ENCODE results near the gene SLC8A2.

The SLC8A2 gene

DNA sequence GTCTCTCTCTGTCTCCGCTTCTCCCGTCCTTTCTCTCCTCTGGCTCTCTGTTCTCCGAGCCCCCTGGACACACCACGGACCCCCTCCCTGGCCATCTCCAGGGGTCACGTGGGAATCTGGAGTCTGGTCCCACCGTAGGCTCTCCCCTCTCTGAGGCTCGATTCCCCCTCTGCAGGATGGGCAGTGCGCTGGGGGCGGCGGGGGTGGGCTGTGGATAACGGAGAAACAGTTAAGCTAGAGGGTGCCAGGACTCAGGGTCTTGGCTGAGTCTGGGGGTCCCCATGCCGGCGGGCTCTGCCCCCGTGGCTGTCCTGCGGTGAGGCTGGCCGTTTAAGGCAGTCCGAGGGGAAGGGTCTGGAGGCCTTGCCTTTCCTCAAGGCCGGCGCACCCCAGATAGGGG lies 51.9 kb downstream of the SLC8A2 start:
- FAIRE-seq = no peak
- TF ChIP-seq, protein P1, sequence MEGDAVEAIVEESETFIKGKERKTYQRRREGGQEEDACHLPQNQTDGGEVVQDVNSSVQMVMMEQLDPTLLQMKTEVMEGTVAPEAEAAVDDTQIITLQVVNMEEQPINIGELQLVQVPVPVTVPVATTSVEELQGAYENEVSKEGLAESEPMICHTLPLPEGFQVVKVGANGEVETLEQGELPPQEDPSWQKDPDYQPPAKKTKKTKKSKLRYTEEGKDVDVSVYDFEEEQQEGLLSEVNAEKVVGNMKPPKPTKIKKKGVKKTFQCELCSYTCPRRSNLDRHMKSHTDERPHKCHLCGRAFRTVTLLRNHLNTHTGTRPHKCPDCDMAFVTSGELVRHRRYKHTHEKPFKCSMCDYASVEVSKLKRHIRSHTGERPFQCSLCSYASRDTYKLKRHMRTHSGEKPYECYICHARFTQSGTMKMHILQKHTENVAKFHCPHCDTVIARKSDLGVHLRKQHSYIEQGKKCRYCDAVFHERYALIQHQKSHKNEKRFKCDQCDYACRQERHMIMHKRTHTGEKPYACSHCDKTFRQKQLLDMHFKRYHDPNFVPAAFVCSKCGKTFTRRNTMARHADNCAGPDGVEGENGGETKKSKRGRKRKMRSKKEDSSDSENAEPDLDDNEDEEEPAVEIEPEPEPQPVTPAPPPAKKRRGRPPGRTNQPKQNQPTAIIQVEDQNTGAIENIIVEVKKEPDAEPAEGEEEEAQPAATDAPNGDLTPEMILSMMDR (IDR thresholded peaks at IDR 0.05; ENCODE audit: insufficient read depth, missing control alignments) = no peak
- DNase-seq (ENCODE audit: insufficient read length, low spot score) = no peak

DNA sequence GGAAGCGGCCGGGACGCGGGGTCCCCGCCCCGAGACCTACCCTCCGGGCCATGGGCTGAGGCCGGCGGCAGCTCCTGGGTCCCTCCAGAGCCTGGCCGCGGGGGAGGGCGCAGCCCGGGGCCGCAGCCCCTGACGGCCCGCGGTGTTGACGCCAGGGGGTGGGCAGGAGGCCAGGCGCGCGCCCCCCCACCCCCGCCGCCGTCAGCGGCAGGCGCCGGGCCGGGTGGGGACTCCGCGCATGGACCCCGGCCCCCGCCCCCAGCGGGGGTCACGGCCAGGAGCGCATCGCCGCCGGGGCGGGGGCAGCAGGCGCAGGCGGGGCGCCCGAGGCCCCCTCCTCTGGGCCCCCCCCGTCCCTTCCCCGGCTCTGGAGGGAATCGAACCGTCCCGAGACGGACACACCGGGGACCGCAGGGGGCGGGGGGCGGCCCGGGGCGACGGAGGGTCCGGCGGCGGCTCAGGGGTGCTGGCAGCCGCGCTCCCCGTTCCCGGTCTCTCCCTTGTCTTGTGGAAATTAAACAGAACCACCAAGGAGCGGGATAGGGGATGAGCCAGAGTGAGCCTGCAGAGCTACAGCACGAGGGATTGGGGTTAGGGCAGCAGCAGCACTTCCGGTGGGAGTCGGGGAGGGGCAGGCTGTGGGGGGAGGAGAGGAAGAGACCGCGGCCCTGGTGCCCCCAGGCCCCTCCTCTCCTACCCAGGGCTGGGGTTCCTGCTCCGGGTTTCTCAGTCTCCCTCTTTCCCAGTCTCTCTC lies 52.5 kb downstream of the SLC8A2 start, which contains the start of gene MEIS3:
Gene MEIS3 (minus strand): TSS at position 498 of the 754 bp plus-strand sequence. CDS start 446 bp downstream, at position 52.
- DNase-seq (ENCODE audit: insufficient read length, low spot score) (no peak), FAIRE-seq (no peak)

DNA sequence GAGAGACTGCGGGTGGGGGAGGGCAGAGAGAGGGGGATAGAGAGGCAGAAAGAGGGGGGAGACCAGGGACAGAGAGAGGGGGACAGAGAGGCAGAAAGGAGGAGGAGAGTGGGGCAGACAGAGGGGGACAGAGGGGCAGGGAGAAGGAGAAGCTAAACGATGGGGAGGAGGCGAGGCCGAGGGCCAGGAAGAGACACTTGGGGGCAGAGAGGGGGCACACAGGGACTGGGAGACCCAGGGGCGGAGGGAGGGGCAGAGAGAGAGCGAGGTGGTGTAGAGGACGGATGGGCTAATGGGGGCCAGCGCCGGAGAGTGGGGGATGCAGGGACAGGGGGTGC lies 53.0 kb downstream of the SLC8A2 start:
- DNase-seq (ENCODE audit: insufficient read length, low spot score) (no peak), FAIRE-seq (no peak)
- TF ChIP-seq, protein P1 (IDR thresholded peaks at IDR 0.05; ENCODE audit: insufficient read depth, missing control alignments) = no peak

More for the DNA sequence above, 52.5 kb downstream of the SLC8A2 start, which contains the start of gene MEIS3:
- TF ChIP-seq, protein P1 (IDR thresholded peaks at IDR 0.05; ENCODE audit: insufficient read depth, missing control alignments) = no peak

DNA sequence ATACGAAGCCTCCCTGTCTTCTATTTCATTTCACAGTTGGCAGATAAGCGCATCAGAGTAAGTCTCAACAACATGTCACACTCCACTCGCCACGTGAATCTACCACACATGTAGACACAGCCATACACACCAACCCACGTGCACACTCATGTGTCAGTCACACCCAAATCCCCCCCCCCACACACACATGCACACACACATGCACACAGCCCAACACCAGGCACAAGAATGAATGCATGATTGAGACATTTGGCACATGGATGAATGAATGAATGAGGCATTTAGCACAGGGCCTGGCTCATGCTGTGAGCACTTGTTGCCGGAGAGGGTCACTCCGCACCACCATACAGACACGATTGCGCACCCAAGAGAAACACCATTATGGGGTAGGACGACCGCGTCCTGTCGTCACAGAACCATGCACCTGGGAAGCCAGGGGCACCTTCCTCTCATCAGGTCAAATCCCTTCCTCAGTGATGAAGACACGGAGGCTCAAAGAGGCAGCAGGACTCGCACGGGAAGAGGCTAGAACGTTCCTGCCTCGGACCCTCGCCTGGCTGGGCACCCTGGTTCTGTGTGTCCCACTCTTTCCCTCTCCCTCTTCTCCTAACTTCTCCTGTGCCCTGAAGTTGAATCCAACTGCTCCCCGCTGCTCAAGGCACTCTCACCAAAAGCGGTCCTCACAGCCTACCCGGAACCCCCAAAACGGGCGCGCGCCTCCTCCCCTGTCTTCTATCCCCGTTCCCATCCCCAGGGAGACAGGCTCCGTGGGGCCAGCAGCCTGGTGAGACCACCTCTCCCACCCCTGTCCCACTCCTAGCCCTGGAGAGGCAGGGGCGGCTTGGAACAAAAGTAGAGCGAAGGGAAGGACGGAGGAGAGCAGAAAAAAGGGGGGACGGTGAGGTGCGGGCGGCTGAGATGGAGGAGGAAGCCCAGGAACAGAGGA lies 53.7 kb downstream of the SLC8A2 start:
- DNase-seq (ENCODE audit: insufficient read length, low spot score) (no peak), FAIRE-seq (no peak)
- TF ChIP-seq, protein P1 (IDR thresholded peaks at IDR 0.05; ENCODE audit: insufficient read depth, missing control alignments) = no peak

DNA sequence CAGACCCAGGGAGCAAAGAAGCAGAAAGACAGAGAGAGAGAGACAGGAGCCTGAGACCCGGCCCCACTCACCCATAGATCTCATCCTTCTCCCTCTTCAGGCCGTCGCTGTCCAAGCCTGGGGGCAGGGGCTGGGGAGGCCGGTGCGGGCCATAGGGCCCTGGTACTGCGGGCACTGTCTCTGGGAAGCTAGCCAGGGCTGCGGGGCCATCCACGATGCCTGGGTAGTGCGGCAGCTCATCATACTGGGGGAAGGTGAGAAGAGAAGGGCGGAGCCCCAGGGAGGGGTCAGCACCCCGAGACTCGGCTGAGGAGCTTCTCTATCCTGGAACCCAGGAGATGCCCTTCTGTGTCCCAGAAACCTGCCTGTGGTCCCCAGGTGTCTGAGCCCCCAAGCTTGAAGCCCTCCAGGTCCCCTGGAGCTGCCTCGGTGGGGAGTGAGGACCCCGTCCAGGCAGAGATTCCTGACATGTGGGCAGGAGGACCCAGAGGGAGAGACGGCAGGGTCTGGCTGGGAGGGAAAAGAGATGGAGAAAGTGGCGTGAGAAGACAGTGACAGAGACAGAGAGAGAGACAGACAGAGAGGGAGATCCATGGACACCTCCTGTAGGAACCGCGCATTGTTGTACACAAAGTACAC lies 54.5 kb downstream of the SLC8A2 start:
- TF ChIP-seq, protein P1 (IDR thresholded peaks at IDR 0.05; ENCODE audit: insufficient read depth, missing control alignments) = no peak
- DNase-seq (ENCODE audit: insufficient read length, low spot score) (no peak), FAIRE-seq (no peak)

DNA sequence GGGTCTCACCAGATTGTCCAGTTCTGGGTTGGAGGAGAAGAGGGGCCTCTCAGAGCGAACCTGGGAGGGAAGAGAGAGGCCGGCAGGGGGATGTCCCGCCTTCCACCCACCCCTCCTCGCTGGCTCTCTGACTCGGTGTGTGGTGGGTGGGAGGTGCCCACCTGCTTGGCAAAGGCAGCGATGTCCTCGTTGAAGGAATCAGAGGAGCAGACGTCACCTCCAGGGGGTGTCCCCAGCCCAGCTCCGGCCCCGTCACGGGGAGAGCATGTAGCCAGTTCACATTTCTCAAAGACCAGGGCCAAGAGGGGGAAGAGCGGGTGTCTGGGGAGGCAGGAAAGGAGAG lies 55.1 kb downstream of the SLC8A2 start:
- no peak for DNase-seq (ENCODE audit: insufficient read length, low spot score)
- no peak for FAIRE-seq

More for the DNA sequence above, 55.1 kb downstream of the SLC8A2 start:
- TF ChIP-seq, protein P1 (IDR thresholded peaks at IDR 0.05; ENCODE audit: insufficient read depth, missing control alignments) = no peak
